Measurements from ENCODE around the gene KDM1A. TPM values are rescaled to one million over a fixed set of nuclear protein-coding genes. Genes with fewer than 3 reads are reported as not detected.

Gene KDM1A
- total and polyA plus RNA-seq, 9 of the 15 experiments (the other 6 are each of a cell fraction or from before 2014, with no cell fraction given) = 59.2 to 181 (median 168) TPM

DNA sequence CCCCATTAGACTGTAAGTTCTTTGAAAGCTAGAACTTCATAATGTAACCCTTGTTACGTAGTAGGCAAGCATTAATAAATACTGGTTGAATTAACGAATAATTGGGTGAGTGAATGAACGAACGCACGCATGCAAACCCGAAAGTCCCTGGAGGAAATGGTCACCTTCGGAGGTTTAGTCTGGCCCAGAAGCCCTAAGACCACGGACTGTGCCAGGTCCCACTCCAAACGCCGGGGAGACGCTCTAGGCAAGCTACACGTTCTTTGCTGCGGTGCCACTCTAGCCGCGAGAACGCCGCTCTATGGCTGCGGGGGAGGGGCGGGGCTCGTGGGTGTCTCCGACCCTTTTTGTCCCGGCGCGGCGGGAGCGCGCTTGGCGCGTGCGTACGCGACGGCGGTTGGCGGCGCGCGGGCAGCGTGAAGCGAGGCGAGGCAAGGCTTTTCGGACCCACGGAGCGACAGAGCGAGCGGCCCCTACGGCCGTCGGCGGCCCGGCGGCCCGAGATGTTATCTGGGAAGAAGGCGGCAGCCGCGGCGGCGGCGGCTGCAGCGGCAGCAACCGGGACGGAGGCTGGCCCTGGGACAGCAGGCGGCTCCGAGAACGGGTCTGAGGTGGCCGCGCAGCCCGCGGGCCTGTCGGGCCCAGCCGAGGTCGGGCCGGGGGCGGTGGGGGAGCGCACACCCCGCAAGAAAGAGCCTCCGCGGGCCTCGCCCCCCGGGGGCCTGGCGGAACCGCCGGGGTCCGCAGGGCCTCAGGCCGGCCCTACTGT, at the start of gene KDM1A (continued):
- TF ChIP-seq, protein P1, sequence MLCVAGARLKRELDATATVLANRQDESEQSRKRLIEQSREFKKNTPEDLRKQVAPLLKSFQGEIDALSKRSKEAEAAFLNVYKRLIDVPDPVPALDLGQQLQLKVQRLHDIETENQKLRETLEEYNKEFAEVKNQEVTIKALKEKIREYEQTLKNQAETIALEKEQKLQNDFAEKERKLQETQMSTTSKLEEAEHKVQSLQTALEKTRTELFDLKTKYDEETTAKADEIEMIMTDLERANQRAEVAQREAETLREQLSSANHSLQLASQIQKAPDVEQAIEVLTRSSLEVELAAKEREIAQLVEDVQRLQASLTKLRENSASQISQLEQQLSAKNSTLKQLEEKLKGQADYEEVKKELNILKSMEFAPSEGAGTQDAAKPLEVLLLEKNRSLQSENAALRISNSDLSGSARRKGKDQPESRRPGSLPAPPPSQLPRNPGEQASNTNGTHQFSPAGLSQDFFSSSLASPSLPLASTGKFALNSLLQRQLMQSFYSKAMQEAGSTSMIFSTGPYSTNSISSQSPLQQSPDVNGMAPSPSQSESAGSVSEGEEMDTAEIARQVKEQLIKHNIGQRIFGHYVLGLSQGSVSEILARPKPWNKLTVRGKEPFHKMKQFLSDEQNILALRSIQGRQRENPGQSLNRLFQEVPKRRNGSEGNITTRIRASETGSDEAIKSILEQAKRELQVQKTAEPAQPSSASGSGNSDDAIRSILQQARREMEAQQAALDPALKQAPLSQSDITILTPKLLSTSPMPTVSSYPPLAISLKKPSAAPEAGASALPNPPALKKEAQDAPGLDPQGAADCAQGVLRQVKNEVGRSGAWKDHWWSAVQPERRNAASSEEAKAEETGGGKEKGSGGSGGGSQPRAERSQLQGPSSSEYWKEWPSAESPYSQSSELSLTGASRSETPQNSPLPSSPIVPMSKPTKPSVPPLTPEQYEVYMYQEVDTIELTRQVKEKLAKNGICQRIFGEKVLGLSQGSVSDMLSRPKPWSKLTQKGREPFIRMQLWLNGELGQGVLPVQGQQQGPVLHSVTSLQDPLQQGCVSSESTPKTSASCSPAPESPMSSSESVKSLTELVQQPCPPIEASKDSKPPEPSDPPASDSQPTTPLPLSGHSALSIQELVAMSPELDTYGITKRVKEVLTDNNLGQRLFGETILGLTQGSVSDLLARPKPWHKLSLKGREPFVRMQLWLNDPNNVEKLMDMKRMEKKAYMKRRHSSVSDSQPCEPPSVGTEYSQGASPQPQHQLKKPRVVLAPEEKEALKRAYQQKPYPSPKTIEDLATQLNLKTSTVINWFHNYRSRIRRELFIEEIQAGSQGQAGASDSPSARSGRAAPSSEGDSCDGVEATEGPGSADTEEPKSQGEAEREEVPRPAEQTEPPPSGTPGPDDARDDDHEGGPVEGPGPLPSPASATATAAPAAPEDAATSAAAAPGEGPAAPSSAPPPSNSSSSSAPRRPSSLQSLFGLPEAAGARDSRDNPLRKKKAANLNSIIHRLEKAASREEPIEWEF (CRISPR knock-in tag; IDR thresholded peaks at IDR 0.05) = no peak
- no peak for TF ChIP-seq PTTG1 (tag; IDR thresholded peaks at IDR 0.05; ENCODE audit: low read depth)
- TF ChIP-seq, protein P2, sequence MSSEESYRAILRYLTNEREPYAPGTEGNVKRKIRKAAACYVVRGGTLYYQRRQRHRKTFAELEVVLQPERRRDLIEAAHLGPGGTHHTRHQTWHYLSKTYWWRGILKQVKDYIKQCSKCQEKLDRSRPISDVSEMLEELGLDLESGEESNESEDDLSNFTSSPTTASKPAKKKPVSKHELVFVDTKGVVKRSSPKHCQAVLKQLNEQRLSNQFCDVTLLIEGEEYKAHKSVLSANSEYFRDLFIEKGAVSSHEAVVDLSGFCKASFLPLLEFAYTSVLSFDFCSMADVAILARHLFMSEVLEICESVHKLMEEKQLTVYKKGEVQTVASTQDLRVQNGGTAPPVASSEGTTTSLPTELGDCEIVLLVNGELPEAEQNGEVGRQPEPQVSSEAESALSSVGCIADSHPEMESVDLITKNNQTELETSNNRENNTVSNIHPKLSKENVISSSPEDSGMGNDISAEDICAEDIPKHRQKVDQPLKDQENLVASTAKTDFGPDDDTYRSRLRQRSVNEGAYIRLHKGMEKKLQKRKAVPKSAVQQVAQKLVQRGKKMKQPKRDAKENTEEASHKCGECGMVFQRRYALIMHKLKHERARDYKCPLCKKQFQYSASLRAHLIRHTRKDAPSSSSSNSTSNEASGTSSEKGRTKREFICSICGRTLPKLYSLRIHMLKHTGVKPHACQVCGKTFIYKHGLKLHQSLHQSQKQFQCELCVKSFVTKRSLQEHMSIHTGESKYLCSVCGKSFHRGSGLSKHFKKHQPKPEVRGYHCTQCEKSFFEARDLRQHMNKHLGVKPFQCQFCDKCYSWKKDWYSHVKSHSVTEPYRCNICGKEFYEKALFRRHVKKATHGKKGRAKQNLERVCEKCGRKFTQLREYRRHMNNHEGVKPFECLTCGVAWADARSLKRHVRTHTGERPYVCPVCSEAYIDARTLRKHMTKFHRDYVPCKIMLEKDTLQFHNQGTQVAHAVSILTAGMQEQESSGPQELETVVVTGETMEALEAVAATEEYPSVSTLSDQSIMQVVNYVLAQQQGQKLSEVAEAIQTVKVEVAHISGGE (CRISPR knock-in tag; IDR thresholded peaks at IDR 0.05) = peak in 1 of 3 experiments; percentile 84; a peak in 2 of 6 replicates
- TF ChIP-seq, protein P3, sequence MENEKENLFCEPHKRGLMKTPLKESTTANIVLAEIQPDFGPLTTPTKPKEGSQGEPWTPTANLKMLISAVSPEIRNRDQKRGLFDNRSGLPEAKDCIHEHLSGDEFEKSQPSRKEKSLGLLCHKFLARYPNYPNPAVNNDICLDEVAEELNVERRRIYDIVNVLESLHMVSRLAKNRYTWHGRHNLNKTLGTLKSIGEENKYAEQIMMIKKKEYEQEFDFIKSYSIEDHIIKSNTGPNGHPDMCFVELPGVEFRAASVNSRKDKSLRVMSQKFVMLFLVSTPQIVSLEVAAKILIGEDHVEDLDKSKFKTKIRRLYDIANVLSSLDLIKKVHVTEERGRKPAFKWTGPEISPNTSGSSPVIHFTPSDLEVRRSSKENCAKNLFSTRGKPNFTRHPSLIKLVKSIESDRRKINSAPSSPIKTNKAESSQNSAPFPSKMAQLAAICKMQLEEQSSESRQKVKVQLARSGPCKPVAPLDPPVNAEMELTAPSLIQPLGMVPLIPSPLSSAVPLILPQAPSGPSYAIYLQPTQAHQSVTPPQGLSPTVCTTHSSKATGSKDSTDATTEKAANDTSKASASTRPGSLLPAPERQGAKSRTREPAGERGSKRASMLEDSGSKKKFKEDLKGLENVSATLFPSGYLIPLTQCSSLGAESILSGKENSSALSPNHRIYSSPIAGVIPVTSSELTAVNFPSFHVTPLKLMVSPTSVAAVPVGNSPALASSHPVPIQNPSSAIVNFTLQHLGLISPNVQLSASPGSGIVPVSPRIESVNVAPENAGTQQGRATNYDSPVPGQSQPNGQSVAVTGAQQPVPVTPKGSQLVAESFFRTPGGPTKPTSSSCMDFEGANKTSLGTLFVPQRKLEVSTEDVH (IDR thresholded peaks at IDR 0.05; ENCODE audit: low read depth, partially characterized antibody) = peak; percentile 83
- 0 out of 2 replicates have a peak, but pooled peaks have one; percentile 12 for TF ChIP-seq ZNF263 (CRISPR knock-in tag; IDR thresholded peaks at IDR 0.05; ENCODE audit: borderline replicate concordance)
- TF ChIP-seq GTF2E2 (tag; IDR thresholded peaks at IDR 0.05) = peak; percentile 98
- TF ChIP-seq KDM1A (IDR thresholded peaks at IDR 0.05) = peak in 1 of 2 experiments; percentile 52; a peak in 1 of 4 replicates
- TF ChIP-seq ZNF324 (CRISPR knock-in tag; IDR thresholded peaks at IDR 0.05) = no peak
- TF ChIP-seq ELF1 (tag; IDR thresholded peaks at IDR 0.05) = no peak; the same call in 1 of the 2 replicates
- peak; percentile 12 to 95; a peak in 3 of 4 replicates for TF ChIP-seq TEAD1 (CRISPR knock-in tag; IDR thresholded peaks at IDR 0.05)
- peak; percentile 97 for TF ChIP-seq SMAD4 (CRISPR knock-in tag; conservative IDR thresholded peaks at IDR 0.05)
- TF ChIP-seq, protein P4, sequence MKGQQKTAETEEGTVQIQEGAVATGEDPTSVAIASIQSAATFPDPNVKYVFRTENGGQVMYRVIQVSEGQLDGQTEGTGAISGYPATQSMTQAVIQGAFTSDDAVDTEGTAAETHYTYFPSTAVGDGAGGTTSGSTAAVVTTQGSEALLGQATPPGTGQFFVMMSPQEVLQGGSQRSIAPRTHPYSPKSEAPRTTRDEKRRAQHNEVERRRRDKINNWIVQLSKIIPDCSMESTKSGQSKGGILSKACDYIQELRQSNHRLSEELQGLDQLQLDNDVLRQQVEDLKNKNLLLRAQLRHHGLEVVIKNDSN (CRISPR knock-in tag; IDR thresholded peaks at IDR 0.05) = peak; percentile 73
- TF ChIP-seq ADNP (tag; IDR thresholded peaks at IDR 0.05) = no peak

All from K562 (cell line).